Left cardiac atrium (tissue), 4 donors: ENCODE results near the gene MAP3K13. TPM values are rescaled to one million over a fixed set of nuclear protein-coding genes. Genes with fewer than 3 reads are reported as not detected.
"Not testable (repeated sequence)": the region's sequence is repeated elsewhere in the genome, so short reads cannot be mapped to it uniquely, and the experiment has no call there.

ENCODE experiments used
- ATAC-seq, 2 donors: fragments of 200-7000 bp; cut with Tn5 transposase; one replicate each; pipeline ENCODE4 v1.9.1; 2020; ENCODE audit warnings: mild to moderate bottlenecking in 2 of 2, moderate library complexity in 2 of 2
- DNase-seq: peaks from one replicate; pipeline ENCODE4 v3.0.0-alpha.2; 2020
- intact Hi-C, 2 donors: fragments of 100-400 bp; cut with DNase I; formaldehyde crosslinking; loops; one replicate each; pipeline versions ENCODE4 v1.14.1 to v1.15.1; 2022 to 2023
- total RNA-seq, 2 donors: library from RNA; stranded (reverse); fragmentation: NEBNext Ultra II Directional; extraction: Animal tissue kit (Norgen Biotek cat#: 25700); gene quantifications; one replicate each; pipeline ENCODE4 v1.2.1, GENCODE V29; 2021
- donor health status: DM: no; HTN: yes; CAD: no.
- donor health status: DM: no; HTN: yes; CAD: no; lungs with severe emphysema.
- donor health status: DM: yes; HTN: yes; CAD: no.
- donor health status: Dilated cardiomyopathy.

The MAP3K13 gene
- total RNA-seq, 2 donors from 2014 or later: 12.5 to 16.2 TPM

- intact Hi-C loops: no loop called here
- DNase-seq (no peak), ATAC-seq (peak in 1 of 2 donors; percentile 11)
Observed at GRCh38 chr3:185337231-185337816, 25.6 kb upstream of the MAP3K13 start.

GRCh38 chr3:185339945-185340344, 23.0 kb upstream of the MAP3K13 start:
- ATAC-seq: no peak
- intact Hi-C loops: no loop called here
- no peak for DNase-seq

- ATAC-seq: no peak
- DNase-seq: no peak
- intact Hi-C loops: no loop called here
Observed at GRCh38 chr3:185340751-185341150, 22.2 kb upstream of the MAP3K13 start.

GRCh38 chr3:185341616-185342458, 21.1 kb upstream of the MAP3K13 start:
- no peak for DNase-seq
- ATAC-seq: no peak
- intact Hi-C loops: no loop called here

GRCh38 chr3:185342459-185343174, 20.3 kb upstream of the MAP3K13 start:
- ATAC-seq: no peak
- DNase-seq: no peak
- intact Hi-C loops: no loop called here

GRCh38 chr3:185347399-185347798, 15.5 kb upstream of the MAP3K13 start:
- no peak for DNase-seq
- ATAC-seq: no peak
- intact Hi-C loops: no loop called here

GRCh38 chr3:185350841-185351240, 12.1 kb upstream of the MAP3K13 start:
- DNase-seq (no peak), ATAC-seq (no peak)
- intact Hi-C loops: loop anchor here in 1 of 2 donors (10.0 kb wide), 1 partner anchor 204 kb away; the partner anchor contains the start of gene LIPH

GRCh38 chr3:185351396-185351795, 11.5 kb upstream of the MAP3K13 start:
- ATAC-seq (no peak), DNase-seq (no peak)
- intact Hi-C loops: loop anchor here in 1 of 2 donors (10.0 kb wide), 1 partner anchor 203 kb away; the partner anchor contains the start of gene LIPH

- DNase-seq (no peak), ATAC-seq (no peak)
- intact Hi-C loops: loop anchor here in 1 of 2 donors (10.0 kb wide), 1 partner anchor 202 kb away; the partner anchor contains the start of gene LIPH
Observed at GRCh38 chr3:185353225-185353624, 9.7 kb upstream of the MAP3K13 start.

- intact Hi-C loops: loop anchor here in 1 of 2 donors (10.0 kb wide), 1 partner anchor 201 kb away; the partner anchor contains the start of gene LIPH
- peak; percentile 58 for DNase-seq
- peak; percentile 76 to 82 for ATAC-seq
Observed at GRCh38 chr3:185353823-185354614, 8.9 kb upstream of the MAP3K13 start.

- ATAC-seq (no peak), DNase-seq (no peak)
- intact Hi-C loops: loop anchor here in 1 of 2 donors (10.0 kb wide), 1 partner anchor 198 kb away; the partner anchor contains the start of gene LIPH
Observed at GRCh38 chr3:185356499-185356898, 6.4 kb upstream of the MAP3K13 start.

GRCh38 chr3:185361920-185362319, 1.0 kb upstream of the MAP3K13 start:
- DNase-seq: no peak
- intact Hi-C loops: no loop called here
- no peak for ATAC-seq

- intact Hi-C loops: no loop called here
- ATAC-seq (peak; percentile 39 to 56), DNase-seq (no peak)
Observed at GRCh38 chr3:185363662-185364203, 797 bp downstream of the MAP3K13 start.

GRCh38 chr3:185365291-185366073, 2.5 kb downstream of the MAP3K13 start:
- DNase-seq (no peak), ATAC-seq (no peak)
- intact Hi-C loops: no loop called here

GRCh38 chr3:185366074-185366335, 3.1 kb downstream of the MAP3K13 start:
- DNase-seq: no peak
- intact Hi-C loops: no loop called here
- no peak for ATAC-seq

- DNase-seq (no peak), ATAC-seq (no peak)
- intact Hi-C loops: no loop called here
Observed at GRCh38 chr3:185366913-185367312, 4.0 kb downstream of the MAP3K13 start.

- intact Hi-C loops, DNase-seq, ATAC-seq: not testable (repeated sequence)
Observed at GRCh38 chr3:185370349-185370748, 7.4 kb downstream of the MAP3K13 start.
